Stimulated activated CD4-positive, alpha-beta T cell treated with anti-CD3 and anti-CD28 coated beads, Interleukin-2, amount 100 ng/mL, for 24 hours (primary cell): ENCODE data around the gene NSUN7.

Experiments
- DNase-seq, 2 donors: peaks; one replicate each; pipeline ENCODE4 v3.0.0-alpha.2; 2020

Gene NSUN7

GRCh38 chr4:40822420-40823166, 72.8 kb downstream of the NSUN7 start:
- no peak for DNase-seq

DNA sequence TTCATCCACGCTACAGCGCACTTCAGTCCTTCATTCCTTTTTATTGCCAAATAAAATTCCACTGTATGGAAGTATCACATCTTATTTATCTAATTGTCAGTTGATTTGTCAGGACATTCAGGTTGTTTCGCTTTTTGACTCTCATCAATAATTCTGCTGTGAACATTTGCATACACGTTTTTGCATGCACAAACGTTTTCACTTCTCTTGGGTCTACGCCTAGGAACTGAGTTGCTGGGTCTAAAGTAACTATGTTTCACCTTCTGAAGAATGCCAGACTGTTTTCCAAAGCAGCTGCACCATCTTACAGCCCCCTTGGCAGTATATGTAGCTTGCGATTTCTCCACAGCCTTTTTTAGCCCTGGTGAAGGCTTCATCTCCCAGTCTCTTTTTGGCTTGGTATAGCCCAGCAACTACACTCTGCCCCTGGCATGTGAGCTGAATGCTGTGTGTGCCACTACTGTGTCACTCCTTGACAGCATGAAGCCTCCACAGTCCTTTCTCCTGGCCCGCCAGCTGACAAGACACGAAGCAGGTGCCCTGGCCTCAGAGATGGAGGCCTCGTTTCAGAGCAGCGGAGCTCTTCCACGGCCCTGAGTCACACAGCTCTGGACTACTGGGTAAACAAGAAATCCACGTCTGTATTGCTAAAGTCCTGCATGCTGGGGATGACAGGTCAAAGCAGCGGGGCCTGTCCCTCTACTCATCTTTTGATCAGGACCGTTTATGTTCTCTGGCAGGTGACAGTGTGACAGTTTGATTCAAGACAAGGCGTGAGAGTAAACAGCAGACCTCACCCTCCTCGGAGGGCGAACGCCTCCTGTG, 75.5 kb downstream of the NSUN7 start:
- DNase-seq, result no peak

DNA sequence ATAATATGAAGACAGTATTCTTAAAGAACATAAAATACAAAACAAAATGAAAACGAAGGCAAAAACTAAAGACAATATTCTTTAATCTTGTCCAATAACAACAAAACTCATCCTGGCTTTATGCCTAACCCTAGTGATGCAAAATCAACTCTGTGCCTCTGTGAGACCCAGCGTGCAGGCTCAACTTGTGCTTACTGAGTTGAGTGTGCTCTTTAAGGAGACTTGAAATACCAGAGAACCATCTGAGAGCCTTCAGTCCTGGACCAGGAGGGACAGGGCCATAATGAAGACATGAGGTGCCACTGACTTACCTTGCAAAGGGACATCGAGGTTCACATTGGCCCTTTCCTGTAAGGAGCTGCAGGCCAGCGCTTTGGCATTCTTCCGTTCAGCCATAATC, 77.1 kb downstream of the NSUN7 start:
- DNase-seq, result no peak

DNA sequence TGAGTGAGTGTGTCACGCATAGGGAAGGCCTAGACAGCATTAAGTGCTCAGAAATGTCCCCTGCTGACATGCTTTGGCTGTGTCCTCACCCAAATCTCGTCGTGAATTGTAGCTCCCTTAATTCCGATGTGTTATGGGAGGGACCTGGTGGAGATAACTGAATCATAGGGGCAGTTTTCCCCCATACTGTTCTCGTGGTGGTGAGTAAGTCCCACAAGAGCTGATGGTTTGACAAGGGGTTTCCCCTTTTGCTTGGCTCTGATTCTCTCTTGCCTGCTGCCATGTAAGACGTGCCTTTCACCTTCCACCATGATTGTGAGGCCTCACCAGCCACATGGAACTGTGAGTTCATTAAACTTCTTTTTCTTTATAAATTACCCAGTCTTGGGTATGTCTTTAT, 78.0 kb downstream of the NSUN7 start:
- no peak for DNase-seq

DNA sequence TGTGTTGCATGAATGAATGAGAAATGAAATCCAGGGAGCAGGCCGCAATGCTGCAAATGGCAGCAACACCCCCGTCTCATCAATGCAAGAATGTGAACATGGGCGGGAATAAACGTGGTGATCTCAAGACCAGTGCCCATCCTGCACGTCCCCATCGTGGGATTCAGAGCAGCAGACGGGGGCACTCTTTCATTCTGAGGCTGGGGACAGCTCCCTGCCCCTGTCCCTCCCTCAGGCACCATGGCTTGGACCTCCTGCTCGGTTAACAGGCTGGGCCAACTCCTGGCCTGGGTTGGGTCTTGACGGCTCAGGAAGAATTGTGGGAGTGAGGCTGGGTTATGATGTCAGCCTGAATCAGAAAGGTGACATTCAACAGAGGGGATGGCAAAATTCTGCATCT, 78.9 kb downstream of the NSUN7 start:
- DNase-seq, result no peak

- no peak for DNase-seq
These were observed 79.8 kb downstream of the NSUN7 start for GRCh38 chr4:40829586-40829985.

DNA sequence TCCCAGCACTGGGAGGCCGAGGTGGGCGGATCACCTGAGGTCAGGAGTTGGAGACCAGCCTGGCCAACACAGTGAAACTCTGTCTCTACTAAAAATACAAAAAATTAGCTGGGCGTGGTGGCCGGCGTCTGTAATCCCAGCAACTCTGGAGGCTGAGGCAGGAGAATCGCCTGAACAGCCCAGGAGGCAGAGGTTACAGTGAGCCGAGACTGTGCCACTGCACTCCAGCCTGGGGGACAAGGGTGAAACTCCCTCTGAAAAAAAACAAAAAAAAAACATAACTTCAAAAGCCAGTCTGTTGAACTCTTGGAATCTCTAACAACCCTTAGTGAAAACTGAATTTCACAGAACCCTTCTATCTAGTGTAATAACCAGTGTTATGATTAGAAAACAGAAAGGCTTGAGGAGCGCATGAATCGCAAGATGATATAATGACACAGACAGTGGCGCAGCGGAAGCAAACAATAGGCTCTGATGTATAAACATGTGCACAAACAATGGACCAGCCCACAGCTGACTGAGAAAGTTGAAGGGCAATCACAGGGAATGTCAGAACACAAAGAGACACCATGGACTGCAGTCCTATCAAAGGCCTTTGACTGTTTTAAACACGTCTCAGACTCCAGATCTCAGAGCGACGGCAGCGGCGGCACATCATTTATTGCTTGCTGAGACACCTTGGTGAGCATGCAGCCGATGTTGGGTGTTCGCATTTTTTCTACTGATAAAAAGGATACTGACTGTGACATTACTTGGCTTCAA, 81.6 kb downstream of the NSUN7 start:
- DNase-seq, result no peak

GRCh38 chr4:40832175-40832574, 82.4 kb downstream of the NSUN7 start:
- DNase-seq, result no peak

GRCh38 chr4:40833212-40833611, 83.5 kb downstream of the NSUN7 start:
- no peak for DNase-seq

DNA sequence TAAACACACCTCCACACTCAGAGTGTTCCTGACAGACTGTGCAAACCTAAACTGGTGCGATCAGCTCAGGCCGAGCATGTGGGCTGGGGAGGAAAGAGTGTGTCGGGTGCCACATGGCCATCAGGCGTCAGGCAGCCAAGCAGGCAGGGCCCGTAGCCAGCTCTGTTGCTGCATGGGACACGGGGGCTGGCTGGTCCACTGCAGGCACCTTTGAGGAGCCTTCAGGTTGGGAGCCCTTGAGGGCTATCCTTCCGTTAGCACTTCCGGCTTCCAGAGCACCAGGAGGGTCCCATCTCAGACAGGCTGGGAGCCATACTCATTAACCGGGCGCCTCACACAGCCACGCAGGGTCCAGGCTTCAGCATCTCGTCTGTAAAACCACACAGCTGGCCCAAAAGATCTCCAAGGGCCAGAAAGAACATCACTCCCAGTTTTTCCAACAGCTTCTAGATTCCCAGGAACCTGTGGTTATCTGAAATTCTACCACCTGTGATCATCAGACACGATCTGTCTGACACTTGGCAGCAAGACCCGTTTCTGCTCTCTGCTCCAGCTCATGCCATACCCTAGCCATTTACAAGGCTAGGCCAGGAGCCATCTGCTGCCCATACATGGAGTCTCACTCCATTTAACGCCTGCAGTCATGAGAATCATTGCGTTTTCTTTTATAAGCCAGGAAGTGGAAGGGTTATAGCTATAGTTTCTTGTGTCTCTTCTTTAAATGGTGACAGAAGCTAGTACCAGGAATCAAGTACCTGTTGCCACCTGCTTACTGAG, 87.5 kb downstream of the NSUN7 start:
- no peak for DNase-seq

DNA sequence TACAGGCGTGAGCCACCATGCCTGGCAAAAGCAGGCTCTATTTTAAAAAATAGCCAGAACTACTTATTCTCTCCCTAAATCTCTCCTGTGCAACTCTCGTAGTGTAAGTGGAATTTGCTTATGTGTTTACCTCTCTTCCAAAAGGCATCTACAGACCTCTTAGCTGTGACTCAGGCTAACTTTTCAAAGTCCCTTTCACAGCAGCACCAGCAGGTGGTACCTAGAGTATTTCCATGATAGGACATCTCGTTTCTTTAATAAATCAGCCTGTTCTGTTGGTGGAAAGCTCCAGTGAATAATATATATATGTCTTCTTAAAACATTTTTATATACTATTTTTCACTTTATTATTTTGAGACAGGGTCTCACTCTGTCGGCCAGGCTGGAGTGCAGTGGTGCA, 89.0 kb downstream of the NSUN7 start:
- no peak for DNase-seq

DNA sequence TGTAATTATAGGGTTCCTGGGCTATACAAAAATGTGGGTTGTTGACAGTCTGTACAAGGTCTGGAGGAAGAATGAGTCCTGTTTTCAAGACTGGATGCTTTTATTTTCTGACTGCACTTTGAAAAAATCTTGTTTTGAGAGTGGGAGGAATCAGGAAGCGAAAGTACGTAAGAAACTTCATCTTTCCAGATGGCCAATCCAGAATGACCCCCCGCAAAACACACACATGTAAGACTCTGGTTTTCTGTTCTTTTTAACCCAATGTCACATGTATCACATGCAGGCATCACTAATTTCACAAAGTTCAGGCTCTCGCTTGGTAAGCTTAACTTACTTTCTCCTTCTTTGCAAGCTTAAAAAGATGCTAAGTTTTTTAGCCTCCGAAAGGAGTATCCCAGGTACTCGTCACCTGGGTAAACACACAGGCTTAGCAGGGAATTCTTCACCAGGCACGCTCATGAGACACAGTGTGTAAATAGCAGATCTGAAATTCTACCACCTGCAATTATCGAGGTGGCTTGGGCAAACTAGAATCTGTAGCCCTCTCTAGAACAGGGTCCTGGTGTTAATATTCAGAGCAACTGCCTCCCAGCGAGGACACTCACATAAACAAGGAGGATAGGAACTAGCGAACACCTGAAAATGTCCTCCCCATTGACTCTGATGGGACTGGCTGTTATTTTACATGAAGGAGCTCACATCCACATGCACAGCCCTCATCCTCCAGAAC, 90.7 kb downstream of the NSUN7 start:
- DNase-seq, result no peak

GRCh38 chr4:40840985-40841571, 91.3 kb downstream of the NSUN7 start:
- DNase-seq, result peak; percentile 84 to 90

DNA sequence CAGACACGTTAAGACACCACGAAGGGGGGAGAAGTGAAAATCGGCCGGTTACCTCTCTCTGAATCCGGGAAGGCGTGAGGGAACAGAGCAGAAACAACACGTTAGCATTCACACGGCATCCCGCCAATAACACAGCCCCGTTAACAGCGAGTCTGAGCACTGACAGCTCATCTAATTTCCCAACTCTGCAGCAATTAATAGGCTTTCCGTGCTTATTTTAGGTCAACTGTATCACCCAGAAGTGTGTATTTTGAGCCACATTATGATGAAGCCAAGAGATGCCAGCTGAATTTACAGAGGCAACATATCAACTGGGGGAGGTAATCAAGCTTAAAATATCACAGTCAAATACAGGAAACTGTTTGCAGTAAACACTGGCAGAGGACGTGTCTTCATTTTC, 92.6 kb downstream of the NSUN7 start:
- DNase-seq, result no peak

DNA sequence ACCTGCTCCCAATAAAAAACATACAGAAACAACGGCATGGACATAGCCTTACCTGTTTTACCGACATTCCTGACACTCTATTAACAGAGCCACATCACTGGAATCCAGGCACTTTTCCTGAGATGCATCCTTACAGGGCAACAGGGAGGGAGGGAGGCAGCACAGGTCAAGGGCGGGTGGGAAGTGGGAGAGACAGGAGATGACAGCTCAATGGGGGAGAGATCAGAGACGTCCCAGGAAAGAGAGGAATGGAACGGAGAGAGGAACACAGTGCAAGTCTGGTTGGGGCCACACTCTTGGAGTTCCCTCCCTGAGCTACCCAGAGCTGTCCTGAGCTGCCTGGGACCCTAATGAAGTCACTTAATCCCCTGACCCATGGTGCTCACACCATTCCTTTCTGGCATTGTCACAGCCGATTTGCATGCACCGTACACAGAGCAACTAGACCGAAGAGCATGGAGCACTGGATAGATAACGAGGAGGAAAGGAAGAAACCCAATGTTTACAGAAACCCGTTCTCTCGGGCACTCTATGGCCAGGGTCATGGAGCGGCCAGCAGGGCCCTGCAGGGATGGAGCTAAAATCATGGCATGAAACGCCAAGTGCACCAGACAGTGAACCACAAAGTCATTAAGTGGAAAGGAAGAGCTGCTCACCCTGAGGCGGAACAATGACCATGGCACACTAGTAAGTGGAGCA, 93.1 kb downstream of the NSUN7 start:
- DNase-seq, result no peak

GRCh38 chr4:40843696-40844095, 93.9 kb downstream of the NSUN7 start:
- DNase-seq, result peak; percentile 10 to 27

GRCh38 chr4:40844261-40844660, 94.5 kb downstream of the NSUN7 start:
- DNase-seq, result no peak

DNA sequence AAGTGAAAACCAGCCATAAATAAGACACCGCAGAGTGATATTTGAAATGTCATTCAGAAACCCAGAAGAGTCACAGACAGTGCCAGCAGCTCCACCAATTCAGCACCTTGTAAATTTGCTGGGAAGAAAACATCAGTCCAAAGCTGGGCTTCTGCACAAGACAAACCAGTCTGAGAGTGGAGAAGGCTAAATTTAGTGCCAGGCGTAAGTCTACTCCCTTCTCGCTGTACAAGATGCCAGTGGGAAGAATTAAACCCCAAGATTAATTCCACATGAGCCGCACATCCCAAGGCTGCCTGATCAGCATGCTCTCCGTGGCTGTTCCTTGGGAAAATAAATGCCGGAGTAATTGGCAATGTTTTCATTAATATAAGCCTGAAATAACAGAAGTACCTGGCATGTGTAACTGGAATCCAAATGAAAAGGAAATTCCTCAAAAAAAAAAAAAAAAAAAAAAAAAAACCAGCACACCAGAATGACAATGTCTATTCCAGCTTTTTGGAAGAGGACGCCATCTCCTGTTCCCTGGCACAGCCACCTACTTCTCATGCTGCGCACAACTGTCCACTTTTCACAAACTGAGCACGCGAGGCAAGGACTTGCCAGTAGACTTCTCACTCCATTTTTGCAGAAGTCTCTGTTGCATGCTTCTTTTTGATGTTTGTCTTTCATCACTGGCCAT, 95.5 kb downstream of the NSUN7 start:
- no peak for DNase-seq

DNA sequence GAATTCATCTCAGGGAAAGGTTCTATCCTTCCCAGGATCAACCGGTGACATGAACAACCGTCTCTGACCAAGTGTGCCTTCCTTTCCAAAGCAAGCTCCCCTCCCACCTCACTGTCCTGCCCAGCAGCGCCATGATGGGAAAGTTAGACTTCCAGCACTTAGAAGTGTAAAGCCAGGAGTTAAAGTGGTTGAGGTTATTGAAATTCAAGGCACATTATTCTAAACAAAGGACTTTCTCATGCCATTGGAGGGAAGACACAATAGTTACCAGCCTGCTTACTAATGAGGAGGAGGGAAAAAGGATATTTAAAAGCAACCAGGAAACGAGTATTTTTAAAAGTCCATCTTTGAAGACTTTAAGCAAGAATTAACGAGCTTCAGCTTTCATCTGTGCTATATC, 96.8 kb downstream of the NSUN7 start:
- no peak for DNase-seq

GRCh38 chr4:40848251-40848650, 98.5 kb downstream of the NSUN7 start:
- DNase-seq, result no peak
